ENCODE measurements around the gene NSG1.
"Not testable (repeated sequence)": the region's sequence is repeated elsewhere in the genome, so short reads cannot be mapped to it uniquely, and the experiment has no call there.

The NSG1 gene

GRCh38 chr4:4432341-4433125 lies 45.6 kb downstream of the NSG1 start:
- DNase-seq (ENCODE audit: low read depth in 3 of 3) = no peak

GRCh38 chr4:4433941-4434340 lies 47.0 kb downstream of the NSG1 start:
- no peak for DNase-seq (ENCODE audit: low read depth in 3 of 3)

DNA sequence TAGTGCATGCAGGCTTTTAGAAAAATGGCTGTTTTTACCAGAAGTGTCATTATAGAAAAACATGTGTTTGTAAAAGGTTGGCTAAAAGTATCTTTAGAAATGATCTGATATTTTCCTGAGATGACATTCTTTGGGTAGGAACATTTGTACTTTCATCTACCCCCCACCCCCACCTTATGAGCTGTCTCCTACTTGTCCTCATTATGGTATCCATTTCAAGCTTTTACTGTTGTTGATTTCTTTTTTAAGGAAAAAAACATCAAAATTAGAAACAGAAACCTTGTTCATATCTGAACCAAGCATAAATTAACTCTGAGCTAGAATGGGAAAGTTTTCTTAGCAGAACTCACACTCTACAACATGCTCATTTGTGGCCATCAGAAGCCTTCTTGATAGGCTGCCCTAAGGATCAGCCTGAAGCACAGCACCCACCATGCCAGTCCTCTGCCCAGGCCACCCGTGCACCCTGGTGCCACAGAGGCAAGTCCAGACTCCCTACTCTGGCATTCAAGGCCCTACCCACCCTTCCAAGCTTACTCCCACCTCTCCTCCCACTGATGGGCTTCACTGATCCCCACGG lies 49.4 kb downstream of the NSG1 start:
- no peak for DNase-seq (ENCODE audit: low read depth in 3 of 3)

DNA sequence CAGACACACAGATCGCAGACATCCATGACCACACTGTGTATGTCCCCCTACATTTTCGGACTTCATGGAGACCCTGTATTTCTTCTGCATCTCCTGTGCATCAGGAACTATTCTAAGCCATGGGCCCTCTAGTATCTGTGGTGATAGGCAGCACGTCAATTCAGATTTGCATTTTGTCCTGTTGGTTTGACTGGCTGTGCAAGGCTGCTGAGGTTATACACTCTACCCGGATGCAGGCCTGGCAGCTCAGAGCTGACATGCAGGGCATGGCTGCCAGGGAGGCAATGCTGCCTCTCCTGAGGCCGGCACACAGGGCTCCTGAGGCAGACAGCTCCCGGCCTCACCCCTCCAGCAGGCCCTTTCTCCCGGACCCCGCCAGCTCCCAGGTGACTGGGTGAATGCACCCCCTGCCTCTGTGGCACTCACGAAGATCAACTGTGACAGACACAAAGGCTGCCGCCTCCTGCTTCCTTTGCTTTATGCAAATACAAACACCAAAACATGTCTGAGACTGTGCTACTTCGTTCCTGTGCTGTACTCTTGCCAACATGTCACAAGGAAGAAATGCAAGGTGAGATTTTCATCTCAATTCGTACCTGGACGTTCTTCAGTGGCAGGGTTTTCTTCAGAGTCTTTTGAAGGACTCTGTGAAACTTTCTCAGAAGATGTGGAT lies 51.0 kb downstream of the NSG1 start:
- no peak for DNase-seq (ENCODE audit: low read depth in 3 of 3)

- DNase-seq (ENCODE audit: low read depth in 3 of 3) = no peak
These were observed 52.0 kb downstream of the NSG1 start for GRCh38 chr4:4438891-4439290.

DNA sequence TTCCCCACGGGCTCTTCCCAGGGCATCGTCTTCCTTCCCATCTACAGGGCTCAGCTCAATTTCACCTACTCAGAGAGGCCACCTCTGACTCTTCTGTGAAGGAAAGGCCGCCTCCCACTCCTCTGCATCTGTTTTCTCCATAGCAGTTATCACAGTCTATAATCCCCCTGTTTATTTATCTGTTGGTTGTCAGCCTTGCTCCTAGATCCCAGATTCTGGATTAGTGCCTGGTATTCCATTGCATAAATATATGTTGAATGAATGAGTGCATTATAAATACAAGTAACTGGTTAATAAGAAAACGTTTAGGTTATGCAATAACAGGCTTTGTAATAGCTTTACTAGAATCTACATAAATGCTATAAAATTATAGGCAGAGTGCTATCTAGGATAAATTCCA lies 52.9 kb downstream of the NSG1 start:
- DNase-seq (ENCODE audit: low read depth in 3 of 3) = no peak

DNA sequence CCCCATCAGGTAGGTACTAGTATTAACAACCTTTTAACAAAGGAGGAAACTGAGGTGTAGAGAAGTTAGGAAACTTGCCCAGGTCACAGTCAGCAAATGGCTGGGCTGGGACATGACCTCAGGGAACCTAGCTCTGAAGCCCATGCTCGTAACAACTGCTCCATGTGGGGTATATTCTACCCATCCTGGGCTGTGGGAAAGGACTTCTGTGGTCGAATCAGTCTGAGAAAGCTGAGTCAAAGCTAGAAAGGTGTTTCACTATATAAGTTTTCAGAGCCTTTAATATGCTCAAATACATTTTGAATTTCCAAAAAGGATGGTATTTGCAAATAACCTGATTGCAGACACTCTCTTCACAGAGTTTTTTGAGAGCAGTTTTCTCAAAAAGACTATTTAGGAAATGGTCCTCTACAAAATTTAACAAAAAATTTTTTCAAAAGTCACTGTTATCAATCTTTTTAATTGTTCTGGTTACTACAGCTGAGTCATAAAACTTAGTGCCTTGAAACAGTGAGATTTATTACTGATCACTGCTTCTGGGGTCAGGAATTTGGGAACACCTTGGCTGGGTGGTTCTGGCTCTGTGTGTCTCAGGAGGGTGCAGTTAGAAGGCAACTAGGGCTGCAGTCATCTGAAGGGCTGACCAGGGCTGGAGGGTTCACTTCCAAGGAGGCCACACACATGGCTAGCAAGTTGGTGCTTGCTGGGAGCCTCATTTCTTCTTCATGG lies 53.6 kb downstream of the NSG1 start:
- DNase-seq (ENCODE audit: low read depth in 3 of 3) = no peak

DNA sequence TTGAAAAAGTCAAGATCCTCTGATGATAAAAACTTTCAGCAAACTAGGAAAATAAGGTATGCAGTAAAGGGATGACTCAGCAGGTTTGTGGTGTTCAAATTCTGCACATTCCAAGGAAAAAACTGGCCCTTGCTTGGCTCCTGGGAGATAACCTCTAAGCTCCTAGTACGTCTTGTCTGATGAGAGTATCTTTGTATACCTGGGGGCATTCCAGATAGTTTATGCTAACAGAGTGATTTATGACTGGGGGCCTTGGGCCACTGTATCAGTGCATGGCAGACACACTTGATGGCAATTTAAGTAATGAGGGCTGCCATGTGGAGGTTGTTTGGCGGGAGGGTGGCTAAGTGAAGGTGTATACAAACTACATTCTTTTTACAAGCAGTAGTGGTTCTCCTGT lies 56.9 kb downstream of the NSG1 start:
- no peak for DNase-seq (ENCODE audit: low read depth in 3 of 3)

DNA sequence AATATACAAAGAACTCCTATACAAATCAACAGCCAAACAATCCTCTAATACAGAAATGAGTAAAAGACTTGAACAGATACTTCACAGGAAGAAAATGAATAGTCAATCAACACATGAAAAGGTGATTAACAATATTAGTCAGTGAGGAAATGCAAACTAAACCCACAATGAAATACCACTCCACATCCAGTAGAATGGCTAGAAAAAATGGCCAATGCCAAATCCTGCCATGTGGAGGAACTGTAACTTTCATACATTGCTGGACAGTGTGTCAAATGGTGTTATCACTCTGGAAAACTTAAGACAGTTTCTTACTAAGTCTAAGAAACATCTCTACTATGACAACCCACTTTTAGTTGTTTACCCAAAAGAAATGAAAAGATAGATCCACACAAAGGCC lies 59.5 kb downstream of the NSG1 start:
- DNase-seq (ENCODE audit: low read depth in 3 of 3) = no peak

DNA sequence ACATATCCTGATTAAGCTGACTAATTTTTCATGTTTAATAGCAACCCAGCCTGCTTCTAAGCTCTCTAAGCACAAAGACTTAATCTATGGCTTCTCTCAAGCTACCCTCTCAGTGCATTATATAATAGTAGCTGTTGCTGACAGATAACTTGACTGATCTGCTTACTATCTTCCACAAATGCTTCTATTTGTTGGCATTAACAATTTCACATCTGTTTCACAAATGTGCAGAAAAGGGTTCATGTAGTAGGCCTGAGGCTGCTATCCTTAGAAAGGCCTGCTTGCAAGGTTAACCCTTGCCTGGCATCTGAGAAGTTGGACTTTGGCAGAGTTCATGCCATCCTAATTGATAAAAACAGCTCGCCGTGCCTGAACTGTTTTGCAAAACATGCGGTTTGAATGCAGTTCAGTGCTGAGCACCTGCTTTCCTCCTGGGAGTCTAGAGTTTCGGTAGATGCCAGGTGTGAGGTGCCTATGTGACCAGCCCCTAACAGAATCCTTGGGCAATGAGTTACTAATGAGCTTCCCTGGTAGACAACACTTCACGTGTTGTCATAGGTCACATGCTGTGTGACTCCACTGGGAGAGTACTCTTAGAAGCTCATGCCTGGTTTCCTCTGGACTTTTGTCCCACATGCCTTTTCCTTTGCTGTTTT lies 68.4 kb downstream of the NSG1 start:
- no peak for DNase-seq (ENCODE audit: low read depth in 3 of 3)

- DNase-seq (ENCODE audit: low read depth in 3 of 3) = no peak
These were observed 69.4 kb downstream of the NSG1 start for GRCh38 chr4:4456351-4456750.

- DNase-seq (ENCODE audit: low read depth in 3 of 3) = no peak
These were observed 70.1 kb downstream of the NSG1 start for GRCh38 chr4:4456816-4457578.

GRCh38 chr4:4457803-4458553 lies 71.1 kb downstream of the NSG1 start:
- DNase-seq (ENCODE audit: low read depth in 3 of 3) = no peak

DNA sequence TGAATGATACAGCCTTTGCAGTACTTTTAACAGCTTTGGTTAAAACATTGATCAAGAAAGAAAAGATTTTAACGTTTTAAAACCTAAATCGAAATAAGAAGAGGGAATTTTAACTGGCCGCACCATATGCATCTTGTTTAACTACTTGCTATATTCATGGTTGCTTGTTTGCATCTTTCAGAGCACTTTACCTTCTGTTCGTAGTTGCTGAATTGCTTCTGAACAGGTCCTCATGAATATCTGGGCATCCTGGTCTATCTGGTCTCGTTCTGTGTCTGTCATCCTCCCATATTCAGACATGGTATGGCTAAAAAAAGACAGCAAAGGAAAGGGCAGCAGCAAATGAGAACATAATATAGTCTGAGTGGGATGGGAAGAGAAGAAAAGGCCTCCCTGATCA lies 72.3 kb downstream of the NSG1 start:
- DNase-seq (ENCODE audit: low read depth in 3 of 3) = no peak

DNA sequence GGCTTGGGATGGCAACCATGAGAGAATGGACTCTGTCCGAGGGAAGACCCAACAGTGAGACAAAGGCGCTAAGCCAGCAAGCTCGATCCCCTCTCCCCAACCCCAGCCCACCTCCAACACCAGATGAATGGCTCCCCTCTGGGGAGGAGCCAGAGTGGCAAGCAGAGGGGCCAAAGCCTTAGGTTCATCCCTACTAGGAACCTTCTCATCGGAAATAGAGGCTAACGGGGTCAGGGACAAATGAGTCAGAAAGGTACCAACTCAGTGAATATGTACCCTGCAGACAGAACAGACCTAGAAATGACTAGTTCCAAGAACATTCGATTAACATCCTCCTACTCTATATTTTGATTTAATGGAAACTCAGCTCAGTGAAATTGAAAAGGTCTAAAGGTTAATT lies 73.9 kb downstream of the NSG1 start:
- no peak for DNase-seq (ENCODE audit: low read depth in 3 of 3)

DNA sequence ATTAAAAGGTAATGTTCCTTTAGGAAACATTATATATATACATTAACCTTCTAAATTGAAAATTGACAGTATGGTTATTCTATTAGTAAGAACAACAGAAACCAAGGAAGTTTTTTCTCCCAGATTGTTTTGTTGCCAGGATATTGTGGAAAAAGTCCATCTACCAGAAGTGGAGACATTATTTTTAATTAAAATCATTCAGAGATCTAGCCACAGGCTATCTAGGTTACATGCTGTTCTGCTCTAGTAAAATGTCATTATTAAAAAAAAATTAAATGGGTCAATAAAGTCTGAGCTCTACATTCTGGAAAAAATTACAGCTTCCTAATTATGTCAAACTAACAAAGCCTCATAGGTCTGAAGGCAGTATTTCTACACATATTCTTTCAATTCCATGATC lies 74.3 kb downstream of the NSG1 start:
- no peak for DNase-seq (ENCODE audit: low read depth in 3 of 3)

DNA sequence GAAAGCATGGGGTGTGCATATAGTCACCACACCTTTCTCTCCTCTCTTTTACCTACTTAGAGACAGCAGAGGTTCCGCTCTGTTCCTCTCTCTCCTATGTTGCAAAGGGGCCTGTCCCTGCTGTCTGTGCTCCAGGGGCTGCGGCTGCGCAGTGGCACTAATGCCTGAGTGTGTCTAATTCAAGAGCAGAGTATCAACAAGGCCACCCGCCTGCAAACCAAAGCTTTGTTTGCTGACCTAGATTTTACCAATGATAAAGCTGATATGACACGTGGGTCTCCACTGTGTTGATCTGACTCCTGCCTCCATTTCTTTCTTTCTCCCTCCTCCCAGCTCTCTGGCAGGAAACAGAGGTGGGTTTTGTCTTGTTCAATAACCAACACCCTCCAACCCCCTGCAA lies 74.9 kb downstream of the NSG1 start:
- DNase-seq (ENCODE audit: low read depth in 3 of 3) = peak in 1 of 3 experiments; percentile 17

- no peak for DNase-seq (ENCODE audit: low read depth in 3 of 3)
These were observed 76.1 kb downstream of the NSG1 start for GRCh38 chr4:4462970-4463369.

DNA sequence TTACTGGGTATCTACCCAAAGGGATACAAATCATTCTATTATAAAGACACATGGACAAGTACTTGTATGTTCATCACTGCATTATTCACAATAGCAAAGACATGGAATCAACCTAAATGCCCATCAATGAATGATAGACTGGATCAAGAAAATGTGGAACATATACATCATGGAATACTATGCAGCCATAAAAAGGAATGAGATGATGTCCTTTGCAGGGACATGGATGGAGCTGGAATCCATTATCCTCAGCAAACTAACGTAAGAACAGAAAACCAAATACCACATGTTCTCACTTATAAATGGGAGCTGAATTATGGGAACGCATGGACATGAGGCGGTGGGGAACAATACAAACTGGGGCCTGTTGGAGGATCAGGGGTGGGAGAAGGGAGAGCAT lies 78.3 kb downstream of the NSG1 start:
- DNase-seq (ENCODE audit: low read depth in 3 of 3) = not testable (repeated sequence)
